GM23338 (cell line): ENCODE measurements around the gene MAGOH.

Source experiments
- EZH2phosphoT487 ChIP-seq: fragments of 200-600 bp; sonication (generic); IDR thresholded peaks from one replicate; pipeline ENCODE4 v1.8.1; 2018; ENCODE audit warnings: antibody characterized with exemption; ENCODE audit not compliant: unreplicated experiment
- TF ChIP-seq, protein P1 (sequence below), 2 experiments: fragments of 200-600 bp in 1 of 2; sonication (generic) in 1 of 2; conservative IDR thresholded peaks; 2 replicates each; pipeline versions ENCODE4 v1.5.1 to v1.6.1; 2016 to 2017; ENCODE audit warnings: antibody characterized with exemption in 2 of 2, low read depth in 2 of 2, mild to moderate bottlenecking in 2 of 2, moderate library complexity in 1 of 2

DNA sequence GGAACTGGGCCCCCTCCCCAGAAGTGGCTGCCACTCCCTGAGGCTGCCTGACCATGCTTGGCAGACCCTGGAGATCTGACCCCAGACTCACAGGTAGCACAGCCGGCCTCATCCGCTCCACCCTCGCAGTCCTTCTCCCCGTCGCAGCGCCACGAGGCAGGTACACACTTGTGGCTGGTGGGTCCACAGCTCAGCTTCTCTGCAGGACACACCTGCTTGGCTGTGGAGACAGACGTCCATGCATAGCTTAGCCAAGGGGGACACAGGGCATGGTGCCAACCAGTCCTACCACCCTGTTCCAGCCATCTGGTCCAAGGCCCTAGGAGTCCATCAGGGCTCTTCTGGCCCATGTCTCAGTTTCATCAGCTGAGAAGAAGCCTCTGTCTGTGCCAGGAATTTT is 42.2 kb upstream of the MAGOH start:
- TF ChIP-seq EZH2phosphoT487: no peak
- TF ChIP-seq, protein P1, sequence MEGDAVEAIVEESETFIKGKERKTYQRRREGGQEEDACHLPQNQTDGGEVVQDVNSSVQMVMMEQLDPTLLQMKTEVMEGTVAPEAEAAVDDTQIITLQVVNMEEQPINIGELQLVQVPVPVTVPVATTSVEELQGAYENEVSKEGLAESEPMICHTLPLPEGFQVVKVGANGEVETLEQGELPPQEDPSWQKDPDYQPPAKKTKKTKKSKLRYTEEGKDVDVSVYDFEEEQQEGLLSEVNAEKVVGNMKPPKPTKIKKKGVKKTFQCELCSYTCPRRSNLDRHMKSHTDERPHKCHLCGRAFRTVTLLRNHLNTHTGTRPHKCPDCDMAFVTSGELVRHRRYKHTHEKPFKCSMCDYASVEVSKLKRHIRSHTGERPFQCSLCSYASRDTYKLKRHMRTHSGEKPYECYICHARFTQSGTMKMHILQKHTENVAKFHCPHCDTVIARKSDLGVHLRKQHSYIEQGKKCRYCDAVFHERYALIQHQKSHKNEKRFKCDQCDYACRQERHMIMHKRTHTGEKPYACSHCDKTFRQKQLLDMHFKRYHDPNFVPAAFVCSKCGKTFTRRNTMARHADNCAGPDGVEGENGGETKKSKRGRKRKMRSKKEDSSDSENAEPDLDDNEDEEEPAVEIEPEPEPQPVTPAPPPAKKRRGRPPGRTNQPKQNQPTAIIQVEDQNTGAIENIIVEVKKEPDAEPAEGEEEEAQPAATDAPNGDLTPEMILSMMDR (conservative IDR thresholded peaks at IDR 0.05; ENCODE audit: low read depth in 2 of 2): no peak
